Middle frontal gyrus (tissue), 1 donor: ENCODE results near the gene NT5C1A.

Experiments
- DNase-seq: peaks from one replicate; pipeline ENCODE4 v3.0.0-alpha.2; 2015; ENCODE audit warnings: low spot score; ENCODE audit errors: extremely low spot score

The NT5C1A gene

DNA sequence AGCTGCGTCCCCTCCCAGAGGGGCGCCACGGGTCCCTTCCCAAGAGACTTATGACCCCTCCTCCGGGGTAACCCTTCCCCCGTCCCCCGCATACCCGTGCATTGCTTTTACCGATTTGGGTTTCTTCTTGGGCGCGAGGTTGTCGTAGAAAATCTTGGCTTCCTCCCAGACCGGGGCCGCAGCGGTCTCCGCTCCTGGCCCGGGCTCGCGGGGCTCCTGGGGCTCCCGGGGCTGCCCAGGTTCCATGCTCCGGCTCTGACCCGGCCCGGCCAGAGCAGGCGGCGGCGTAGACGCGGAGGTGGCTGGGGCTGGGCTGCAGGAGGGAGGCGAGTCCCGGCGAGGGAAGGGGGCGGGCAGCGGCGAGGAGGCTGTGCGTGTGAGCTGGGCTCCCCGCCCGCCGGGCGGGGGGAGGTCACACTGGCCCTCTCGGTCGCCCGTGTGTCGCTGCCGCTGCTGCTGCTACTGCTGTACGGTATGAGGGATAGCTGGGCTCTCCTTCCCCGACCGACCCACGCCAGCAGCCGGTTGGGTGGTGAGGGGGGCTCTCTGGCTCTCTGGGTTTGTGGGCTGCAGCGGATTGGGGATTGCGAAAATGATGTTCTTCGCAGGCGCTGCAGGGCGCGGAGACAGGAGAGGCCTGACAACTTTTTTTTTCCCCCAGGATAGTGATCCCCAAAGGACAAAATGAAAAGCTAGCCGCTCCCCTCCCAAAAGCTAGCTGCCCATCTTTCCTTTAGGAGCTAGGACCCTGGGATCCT lies at the start of gene NT5C1A:
TSS of gene NT5C1A (minus strand) at position 315 of the 758 bp plus-strand sequence. CDS start at position 246, 69 bp downstream.
- no peak for DNase-seq

GRCh38 chr1:39721664-39722063 lies 49.8 kb upstream of the NT5C1A start:
- no peak for DNase-seq

- peak; percentile 42 for DNase-seq
Observed at GRCh38 chr1:39720094-39720999, 48.4 kb upstream of the NT5C1A start.

DNA sequence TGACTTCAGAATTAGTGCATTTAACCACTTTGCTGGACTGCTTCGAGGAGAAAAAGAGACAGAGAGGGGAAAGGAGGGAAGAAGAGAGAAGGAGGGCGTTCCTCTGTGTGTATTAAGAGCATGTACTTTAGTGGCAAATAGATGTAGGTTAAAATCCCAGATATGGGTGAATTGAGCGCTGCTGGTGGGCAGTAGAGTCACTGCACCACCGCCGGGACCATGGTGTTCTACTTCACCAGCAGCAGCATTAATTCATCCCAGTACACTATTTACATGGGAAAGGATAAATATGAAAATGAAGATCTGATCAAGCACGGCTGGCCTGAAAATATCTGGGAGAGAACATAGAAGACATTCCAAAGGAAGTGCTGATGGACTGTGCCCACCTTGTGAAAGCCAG lies 45.9 kb upstream of the NT5C1A start:
- no peak for DNase-seq

DNA sequence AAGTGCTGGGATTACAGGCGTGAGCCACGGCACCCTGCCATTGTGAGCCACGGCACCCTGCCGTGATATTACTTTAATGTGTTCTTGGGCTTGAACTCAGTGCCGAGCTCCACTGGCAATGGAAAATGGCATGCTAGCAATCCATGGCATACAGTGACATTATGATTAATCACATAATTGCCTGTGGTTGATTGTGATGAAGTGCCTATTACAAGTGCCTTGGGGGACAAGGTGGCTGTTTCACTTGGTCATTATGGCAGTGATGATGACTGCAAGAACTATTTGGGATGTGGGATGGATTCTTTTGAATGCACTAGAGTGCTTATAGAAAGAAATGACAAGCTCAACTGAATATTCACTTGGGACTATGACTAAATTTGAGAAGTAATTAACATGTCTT lies 41.6 kb upstream of the NT5C1A start:
- DNase-seq: no peak

DNA sequence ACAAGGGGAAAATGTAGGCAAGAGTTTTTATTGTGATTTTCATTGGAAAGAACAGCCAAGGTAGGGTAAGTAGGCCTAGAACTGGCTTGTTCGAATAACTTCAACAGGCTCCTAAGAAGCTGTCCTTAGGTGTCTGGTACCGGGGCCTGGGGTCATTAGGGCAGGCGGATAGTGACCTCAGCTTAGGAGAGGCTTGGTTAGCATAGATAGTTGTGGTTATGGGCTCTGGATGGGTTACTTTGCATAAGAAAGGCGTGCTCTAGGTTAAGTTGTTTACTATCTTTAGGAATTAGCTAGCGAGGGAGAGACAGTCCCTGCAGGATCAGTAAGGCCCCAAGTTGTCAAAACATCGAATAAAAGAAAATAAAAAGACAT lies 40.0 kb upstream of the NT5C1A start:
- DNase-seq: no peak

DNA sequence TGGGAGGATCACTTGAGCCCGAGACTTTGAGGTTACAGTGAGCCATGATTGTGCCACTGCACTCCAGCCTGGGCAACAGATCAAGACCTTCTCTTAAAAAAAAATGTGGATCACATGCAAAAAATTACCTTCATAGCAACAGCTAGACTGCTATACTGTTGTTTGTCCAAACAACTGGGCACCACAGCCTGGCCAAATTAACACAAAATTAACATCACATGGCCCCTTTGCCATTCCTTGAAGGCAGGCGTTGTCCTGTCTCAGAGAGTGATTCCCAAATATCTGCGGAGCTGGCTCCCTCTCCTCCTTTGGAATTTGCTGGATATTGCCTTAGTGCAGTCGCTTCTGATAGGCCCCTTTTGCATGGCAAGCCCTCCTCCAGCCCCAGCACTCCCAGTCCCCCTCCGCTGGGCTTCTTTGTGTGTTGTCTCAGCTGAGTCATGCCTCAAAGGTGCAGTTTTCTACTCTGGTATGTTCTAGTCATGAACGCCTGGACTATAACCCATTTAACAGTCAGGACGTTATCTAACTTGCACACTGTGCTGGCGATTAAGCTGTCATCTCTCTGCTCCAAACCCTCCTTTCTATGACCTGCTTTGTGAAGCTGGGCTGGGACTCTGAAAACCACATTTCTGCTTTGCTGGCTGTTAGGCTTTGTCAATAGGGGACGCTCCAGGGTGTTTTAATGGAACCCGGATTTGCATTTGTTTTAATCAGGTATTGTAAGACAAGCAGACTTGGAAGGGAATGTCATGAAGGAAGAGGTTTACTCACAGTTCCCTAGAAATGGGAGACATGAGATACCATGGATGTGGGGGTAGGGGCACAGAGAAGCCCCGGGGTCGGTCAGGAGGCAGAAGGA lies 39.4 kb upstream of the NT5C1A start:
- DNase-seq: no peak

DNA sequence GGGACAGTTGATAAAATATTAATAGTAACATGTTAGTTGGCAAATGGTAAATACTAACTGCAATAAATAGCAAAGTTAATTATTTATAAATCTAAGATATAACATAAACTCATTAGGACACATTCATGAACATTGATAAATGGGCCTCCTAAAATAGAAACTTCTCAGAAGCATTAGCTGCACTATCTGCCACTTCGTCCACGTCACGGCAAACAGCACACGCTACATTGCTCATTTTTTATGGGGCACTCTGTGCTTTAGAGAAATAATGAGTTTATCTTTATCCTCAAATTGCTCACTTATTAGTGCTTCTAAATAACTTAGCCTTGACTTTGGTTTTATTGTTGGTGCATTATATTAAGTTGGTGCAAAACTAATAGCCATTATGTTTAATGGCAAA lies 35.6 kb upstream of the NT5C1A start:
- DNase-seq: no peak

GRCh38 chr1:39704757-39705156 lies 32.9 kb upstream of the NT5C1A start:
- DNase-seq: no peak

DNA sequence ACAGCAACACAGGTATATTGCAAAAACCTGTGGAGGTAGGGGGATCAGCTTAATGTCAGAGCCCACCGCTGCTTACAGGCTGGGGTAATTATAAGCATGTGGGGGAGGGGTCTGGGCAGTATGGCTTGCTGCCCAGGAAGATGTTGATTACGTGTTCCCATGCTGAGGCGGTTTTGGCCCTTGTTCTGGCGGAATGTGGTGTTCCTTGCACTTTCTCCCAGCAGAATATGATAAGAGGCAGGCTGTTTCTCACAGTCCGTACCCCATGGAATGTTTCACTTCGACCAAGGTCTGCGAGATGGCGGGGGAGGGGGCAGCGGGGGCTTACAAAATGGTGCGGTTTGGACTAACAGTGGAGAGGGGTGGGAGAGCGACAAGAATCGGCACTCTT lies 29.1 kb upstream of the NT5C1A start:
- DNase-seq: no peak

- DNase-seq: no peak
Observed at GRCh38 chr1:39700348-39700747, 28.4 kb upstream of the NT5C1A start.

DNA sequence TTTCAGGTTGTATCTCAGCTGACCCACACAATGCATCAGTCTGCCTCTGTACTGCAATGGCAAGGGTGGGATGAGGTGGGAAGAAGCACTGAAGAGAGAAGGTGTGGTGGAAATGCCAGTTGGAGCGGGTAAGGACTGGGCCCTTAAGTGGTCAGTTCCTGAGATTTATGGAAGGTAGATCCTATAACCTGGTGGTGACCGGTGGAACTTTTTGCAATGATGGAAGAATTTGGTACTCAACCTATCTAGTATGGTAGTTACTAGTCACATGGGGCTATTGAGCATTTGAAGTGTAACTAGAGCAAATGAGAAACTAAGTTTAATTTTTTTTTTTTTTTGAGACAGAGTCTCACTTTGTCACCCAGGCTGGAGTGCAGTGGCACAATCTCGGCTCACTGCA lies 27.5 kb upstream of the NT5C1A start:
- DNase-seq: no peak

DNA sequence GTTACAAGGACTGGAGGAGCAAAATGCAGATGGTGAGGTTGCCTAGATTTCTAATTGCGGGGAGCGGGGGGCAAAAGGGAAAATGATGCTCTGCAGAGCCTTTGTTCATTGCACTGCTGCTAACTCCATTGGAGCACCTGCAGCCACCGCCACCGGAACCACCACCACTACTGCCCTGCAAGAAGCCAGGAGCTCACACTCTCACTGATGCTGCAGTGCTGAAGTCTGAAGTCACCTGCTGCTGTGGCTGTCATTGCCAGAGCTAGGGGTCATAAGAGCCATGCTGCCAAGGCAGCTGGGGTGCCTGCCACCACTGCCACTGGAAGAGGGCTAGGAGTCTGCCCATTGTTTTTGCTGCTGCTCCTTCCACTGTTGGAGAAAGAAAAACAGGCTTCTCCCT lies 26.7 kb upstream of the NT5C1A start:
- DNase-seq: no peak

- no peak for DNase-seq
Observed at GRCh38 chr1:39696448-39696847, 24.5 kb upstream of the NT5C1A start.

GRCh38 chr1:39695016-39695415 lies 23.1 kb upstream of the NT5C1A start:
- no peak for DNase-seq

- no peak for DNase-seq
Observed at GRCh38 chr1:39694026-39694425, 22.1 kb upstream of the NT5C1A start.

DNA sequence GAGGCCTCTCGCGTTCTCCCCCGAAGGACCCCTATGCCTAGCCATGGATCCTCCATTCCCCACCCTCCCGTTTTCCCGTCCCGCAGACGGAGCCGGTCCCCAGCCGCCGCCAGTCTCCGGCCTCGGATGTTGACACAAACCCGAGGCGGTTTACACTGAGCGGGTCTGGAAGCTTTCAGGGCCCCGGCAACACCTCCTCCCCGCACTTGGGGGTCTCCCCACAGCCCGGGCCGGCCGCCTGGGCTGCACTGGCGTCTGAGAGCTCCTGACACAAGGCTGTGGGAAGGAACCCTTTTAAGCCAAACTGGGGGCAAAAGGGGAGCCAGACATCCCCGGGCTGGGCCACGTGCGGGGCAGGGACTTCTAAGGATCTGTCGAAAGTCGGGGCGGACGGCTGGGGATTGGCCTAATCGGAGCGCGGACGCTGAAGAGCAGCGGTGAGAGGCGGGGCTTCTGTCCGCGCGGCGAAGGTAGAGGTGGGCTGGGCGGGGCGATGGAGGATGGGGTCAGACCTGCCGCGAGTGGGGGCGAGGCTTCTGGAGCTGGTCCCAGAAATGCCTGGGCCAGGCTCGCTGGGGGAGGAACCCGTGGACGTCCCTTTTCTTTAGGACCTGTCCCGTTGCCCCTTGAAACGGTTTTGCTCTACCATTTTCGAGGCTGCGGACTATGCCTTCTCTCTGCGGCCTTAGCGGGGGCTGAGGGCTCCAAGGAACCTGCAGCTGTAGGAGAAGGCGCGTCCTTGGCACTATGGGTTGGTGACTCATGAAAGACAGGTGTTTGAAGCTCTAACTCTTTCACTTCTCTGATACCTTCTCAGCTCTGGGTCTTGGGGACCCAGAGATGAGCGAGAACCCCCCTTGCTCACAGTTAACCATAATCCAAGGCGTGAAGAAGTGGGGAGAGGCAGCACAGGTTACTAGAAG lies 20.5 kb upstream of the NT5C1A start:
- no peak for DNase-seq

- peak; percentile 78 for DNase-seq
Observed at GRCh38 chr1:39691383-39692151, 19.7 kb upstream of the NT5C1A start, which contains the start of gene HPCAL4. TSS of gene HPCAL4 (minus strand) at chr1:39691433. CDS start at chr1:39684603, 6,830 bp downstream.

GRCh38 chr1:39690794-39691382 lies 19.0 kb upstream of the NT5C1A start:
- no peak for DNase-seq
